HepG2 (cell line): ENCODE results near the gene RSF1. TPM values are rescaled to one million over a fixed set of nuclear protein-coding genes. Genes with fewer than 3 reads are reported as not detected.
A peak's percentile ranks its signal among the peaks of the same experiment; 100 is the strongest.

Experiments used
- AHDC1 ChIP-seq: sonication (generic); formaldehyde crosslinking; IDR thresholded peaks from 2 replicates; pipeline ENCODE4 v1.5.1; 2020; ENCODE audit warnings: mild to moderate bottlenecking, missing genetic modification reagents, borderline replicate concordance
- ARNT ChIP-seq: fragments of 450-650 bp; IDR thresholded peaks from 2 replicates; pipeline ENCODE4 v1.6.1; 2017
- E2F1 ChIP-seq: sonication (generic); formaldehyde crosslinking; IDR thresholded peaks from 2 replicates; pipeline ENCODE4 v1.5.0; 2020; ENCODE audit warnings: missing genetic modification reagents
- GPN1 ChIP-seq: sonication (generic); formaldehyde crosslinking; IDR thresholded peaks from 2 replicates; pipeline ENCODE4 v1.5.1; 2020; ENCODE audit warnings: missing genetic modification reagents, borderline replicate concordance
- HNRNPK ChIP-seq: fragments of 200-400 bp; formaldehyde crosslinking; IDR thresholded peaks from 2 replicates; pipeline ENCODE4 v1.6.1; 2018; ENCODE audit warnings: low read length, low read depth, moderate library complexity, mild to moderate bottlenecking; ENCODE audit not compliant: poor library complexity, severe bottlenecking
- SNAPC2 ChIP-seq: sonication (generic); formaldehyde crosslinking; IDR thresholded peaks from 2 replicates; pipeline ENCODE4 v1.8.1; 2022; ENCODE audit warnings: mild to moderate bottlenecking, missing genetic modification reagents
- U2AF1 ChIP-seq: fragments of 200-400 bp; formaldehyde crosslinking; optimal IDR thresholded peaks from 2 replicates; pipeline ENCODE3; 2017; ENCODE audit warnings: mild to moderate bottlenecking, low read depth, low read length
- ZGPAT ChIP-seq: IDR thresholded peaks from 2 replicates; pipeline ENCODE4 v1.6.1; 2016; ENCODE audit warnings: mild to moderate bottlenecking
- ZNF142 ChIP-seq: sonication (generic); formaldehyde crosslinking; IDR thresholded peaks from 2 replicates; pipeline ENCODE4 v1.4.0; 2020; ENCODE audit warnings: missing genetic modification reagents
- ZNF333 ChIP-seq: sonication (generic); formaldehyde crosslinking; IDR thresholded peaks from 2 replicates; pipeline ENCODE4 v1.4.0; 2020; ENCODE audit warnings: mild to moderate bottlenecking, missing genetic modification reagents, borderline replicate concordance
- ZNF670 ChIP-seq: sonication (generic); formaldehyde crosslinking; IDR thresholded peaks from 2 replicates; pipeline ENCODE4 v1.8.0; 2022; ENCODE audit warnings: mild to moderate bottlenecking, missing genetic modification reagents, borderline replicate concordance
- ZNF782 ChIP-seq: sonication (generic); formaldehyde crosslinking; IDR thresholded peaks from 2 replicates; pipeline ENCODE4 v1.4.0; 2020; ENCODE audit warnings: missing genetic modification reagents, mild to moderate bottlenecking, borderline replicate concordance
- ZNF790 ChIP-seq: sonication (generic); formaldehyde crosslinking; IDR thresholded peaks from 2 replicates; pipeline ENCODE4 v1.8.0; 2022; ENCODE audit warnings: missing genetic modification reagents, mild to moderate bottlenecking, borderline replicate concordance
- polyA plus RNA-seq, 8 experiments: library from polyadenylated mRNA; depleted of rRNA in 3 of 8; stranded (reverse) in 7 of 8; unstranded in 1 of 8; fragments of >200 nt; fragmentation: Illumina TruSeq in 4 of 8; extraction: Trizol in 4 of 8; gene quantifications; 2 replicates each; pipeline versions ENCODE4 v1.2.1 to v1.2.3, GENCODE V29; 2011 to 2016; ENCODE audit warnings: low read depth in 4 of 8, missing spikeins in 1 of 8, mixed read lengths in 1 of 8; ENCODE audit not compliant: insufficient read depth in 1 of 8
- total RNA-seq, 5 experiments: library from RNA; depleted of rRNA; stranded (reverse); fragments of >200 nt; fragmentation: Illumina TruSeq; extraction: Trizol; gene quantifications; 2 replicates each; pipeline ENCODE4 v1.2.3, GENCODE V29; 2016; ENCODE audit warnings: low read depth in 1 of 5

Gene RSF1
- total and polyA plus RNA-seq, 2 of the 13 experiments (the other 11 are each of a cell fraction or from before 2014, with no cell fraction given): 15.5 to 33.1 TPM

- TF ChIP-seq ZNF142 (CRISPR knock-in tag) (0 out of 2 replicates have a peak, but pooled peaks have one; percentile 4), GPN1 (CRISPR knock-in tag) (no peak), ARNT (no peak), ZGPAT (CRISPR knock-in tag) (0 out of 2 replicates have a peak, but pooled peaks have one; percentile 22), SNAPC2 (CRISPR knock-in tag) (peak; percentile 63; the same call in 1 of the 2 replicates), U2AF1 (no peak), ZNF670 (CRISPR knock-in tag) (peak; percentile 80; the same call in 1 of the 2 replicates), E2F1 (CRISPR knock-in tag) (no peak), ZNF782 (CRISPR knock-in tag) (no peak), HNRNPK (peak; percentile 91), ZNF333 (no peak; the same call in none of the 2 replicates), AHDC1 (CRISPR knock-in tag) (0 out of 2 replicates have a peak, but pooled peaks have one; percentile 45), ZNF790 (0 out of 2 replicates have a peak, but pooled peaks have one; percentile 29)
Measured at GRCh38 chr11:77819921-77820564, 479 bp downstream of the RSF1 start (continued).
